DOHH2 (cell line): ENCODE results near the gene SIRPB1.

Experiments
- EZH2phosphoT487 ChIP-seq: fragments of 200-600 bp; sonication (generic); IDR thresholded peaks from 2 replicates; pipeline ENCODE4 v1.6.1; 2017; ENCODE audit warnings: borderline replicate concordance, mild to moderate bottlenecking, antibody characterized with exemption, low read length, moderate library complexity, mixed read lengths
- TF ChIP-seq, protein P1 (sequence below): fragments of 200-600 bp; sonication (generic); IDR thresholded peaks from one replicate; pipeline ENCODE4 v1.5.1; 2014; ENCODE audit warnings: antibody characterized with exemption, mild to moderate bottlenecking, low read depth, low read length; ENCODE audit not compliant: poor library complexity, severe bottlenecking

DNA sequence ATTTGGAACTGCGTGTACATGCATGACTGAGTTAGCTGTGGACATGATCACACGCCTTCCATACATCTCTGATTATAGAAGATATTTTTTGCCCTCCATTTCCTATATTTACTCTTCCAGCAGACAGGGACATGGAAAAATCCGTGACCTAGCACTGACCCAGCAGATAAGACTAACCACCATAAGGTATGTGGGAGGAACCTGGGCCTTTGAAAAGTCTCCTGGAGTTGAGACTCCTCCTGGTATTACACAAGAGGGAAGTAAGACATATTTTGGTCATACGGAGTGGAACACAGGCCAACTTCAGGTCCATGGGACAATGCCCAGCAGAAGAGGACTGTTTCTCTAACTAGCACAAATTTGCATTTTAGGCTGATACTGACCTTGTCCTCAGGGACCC is 13.7 kb upstream of the SIRPB1 start:
- TF ChIP-seq, protein P1, sequence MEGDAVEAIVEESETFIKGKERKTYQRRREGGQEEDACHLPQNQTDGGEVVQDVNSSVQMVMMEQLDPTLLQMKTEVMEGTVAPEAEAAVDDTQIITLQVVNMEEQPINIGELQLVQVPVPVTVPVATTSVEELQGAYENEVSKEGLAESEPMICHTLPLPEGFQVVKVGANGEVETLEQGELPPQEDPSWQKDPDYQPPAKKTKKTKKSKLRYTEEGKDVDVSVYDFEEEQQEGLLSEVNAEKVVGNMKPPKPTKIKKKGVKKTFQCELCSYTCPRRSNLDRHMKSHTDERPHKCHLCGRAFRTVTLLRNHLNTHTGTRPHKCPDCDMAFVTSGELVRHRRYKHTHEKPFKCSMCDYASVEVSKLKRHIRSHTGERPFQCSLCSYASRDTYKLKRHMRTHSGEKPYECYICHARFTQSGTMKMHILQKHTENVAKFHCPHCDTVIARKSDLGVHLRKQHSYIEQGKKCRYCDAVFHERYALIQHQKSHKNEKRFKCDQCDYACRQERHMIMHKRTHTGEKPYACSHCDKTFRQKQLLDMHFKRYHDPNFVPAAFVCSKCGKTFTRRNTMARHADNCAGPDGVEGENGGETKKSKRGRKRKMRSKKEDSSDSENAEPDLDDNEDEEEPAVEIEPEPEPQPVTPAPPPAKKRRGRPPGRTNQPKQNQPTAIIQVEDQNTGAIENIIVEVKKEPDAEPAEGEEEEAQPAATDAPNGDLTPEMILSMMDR, result no peak
- TF ChIP-seq EZH2phosphoT487, result no peak
